Measurements from ENCODE around the gene AQP3. TPM values are rescaled to one million over a fixed set of nuclear protein-coding genes. Genes with fewer than 3 reads are reported as not detected.
"Not testable (repeated sequence)": the region's sequence is repeated elsewhere in the genome, so short reads cannot be mapped to it uniquely, and the experiment has no call there.

The AQP3 gene
- total RNA-seq, 2 experiments from 2014 or later: 1.2 to 2.6 TPM

GRCh38 chr9:33393581-33393980 is 53.8 kb downstream of the AQP3 start:
- DNase-seq (no peak), ATAC-seq (no peak)
- Mint-ChIP-seq H3K9me3 (no peaks in the 10 kb centered on the region), H3K27ac (no peak overlapping the region), H3K36me3 (ENCODE audit: low read depth) (no peaks in the 10 kb centered on the region), H3K27me3 (no peaks in the 10 kb centered on the region), H3K4me1 (ENCODE audit: low read depth) (no peaks in the 10 kb centered on the region), H3K4me3 (no peak overlapping the region)
- no peak for TF ChIP-seq CTCF (IDR thresholded peaks at IDR 0.05)
- CTCF ChIA-PET: interaction anchor here (1.3 to 3.1 kb wide), 3 partner anchors 19 to 230 kb away, joined by 3 to 17 read pairs (median 8); no protein-coding TSS in a partner anchor
- intact Hi-C loops (cut with micrococcal nuclease): no loop called here
- POLR2A ChIA-PET: no interaction called here

DNA sequence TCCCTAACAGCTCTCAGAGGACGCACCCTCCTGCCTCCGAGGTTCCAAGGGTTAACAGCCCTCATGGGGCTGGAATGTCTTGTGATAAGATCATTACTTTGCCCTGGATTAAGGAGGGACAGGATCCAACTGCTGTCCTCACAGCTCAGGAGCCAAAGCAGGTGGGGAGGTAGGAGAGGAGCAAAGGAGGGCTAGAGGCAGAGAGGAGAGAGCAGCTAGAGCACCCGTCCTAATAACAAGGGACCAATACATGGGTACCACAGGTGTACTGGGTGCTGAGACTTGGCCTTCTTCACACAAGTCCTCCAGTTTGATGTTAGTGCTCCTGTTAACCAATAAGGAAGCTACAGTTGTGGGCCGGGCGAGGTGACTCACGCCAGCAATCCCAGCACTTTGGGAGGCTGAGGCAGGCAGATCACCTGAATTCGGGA is 54.8 kb downstream of the AQP3 start:
- H3K4me3 Mint-ChIP-seq; H3K9me3 Mint-ChIP-seq; H3K27me3 Mint-ChIP-seq; POLR2A ChIA-PET; H3K4me1 Mint-ChIP-seq (ENCODE audit: low read depth); intact Hi-C loops (cut with micrococcal nuclease); H3K36me3 Mint-ChIP-seq (ENCODE audit: low read depth); ATAC-seq; DNase-seq; H3K27ac Mint-ChIP-seq: not testable (repeated sequence)
- CTCF ChIA-PET: interaction anchor here (1.3 to 3.1 kb wide), 4 partner anchors 18 to 329 kb away, joined by 3 to 17 read pairs (median 6); no protein-coding TSS in a partner anchor

Small RNAs within 50 kb of the gene (microRNA-seq; reads per million reads assigned to microRNA genes)
- gene MIR6851 (ENCODE audit: borderline microRNAs expressed, borderline replicate concordance): 1.2 reads per million

Other genes starting within 250 kb of the AQP3 start
- gene SPINK4, start 207.4 kb downstream of the AQP3 start, total RNA-seq: not detected
- gene BAG1, start 182.9 kb downstream of the AQP3 start, total RNA-seq: 10 to 100 TPM; 55.6 to 61.6 TPM
- 10 to 100 TPM; 64.6 to 74.2 TPM for gene CHMP5, start 182.5 kb downstream of the AQP3 start, total RNA-seq
- gene NFX1, start 157.1 kb downstream of the AQP3 start, total RNA-seq: 10 to 100 TPM; 37.4 to 38.9 TPM
- gene AQP7, start 45.0 kb downstream of the AQP3 start, total RNA-seq: not detected
- 10 to 100 TPM; 45.5 to 45.9 TPM for gene NOL6, start 26.3 kb upstream of the AQP3 start, total RNA-seq
- gene ANKRD18B, start 76.7 kb upstream of the AQP3 start, total RNA-seq: under 1 TPM in 1 of 2 experiments, not detected in 1; 0.56 TPM

Measured in activated CD8-positive, alpha-beta T cell treated with anti-CD3 and anti-CD28 coated beads for 36 hours (primary cell).